NCI-H1105 treated with DMSO at 0.1 percent for 48 hours (cell line): ENCODE measurements around the gene RPRM.
"Not testable (repeated sequence)": the region's sequence is repeated elsewhere in the genome, so short reads cannot be mapped to it uniquely, and the experiment has no call there.

ENCODE experiments used
- DNase-seq: peaks from one replicate; lab custom pipeline; 2025; lab: John Stamatoyannopoulos, UW

Gene RPRM

GRCh38 chr2:153478289-153479261 lies at the start of gene RPRM:
RPRM (minus strand) TSS chr2:153478762; CDS start chr2:153478565, 197 bp downstream.
- DNase-seq: peak; percentile 79

- DNase-seq: peak; percentile 58
Observed at GRCh38 chr2:153519257-153519875, 40.8 kb upstream of the RPRM start.

- no peak for DNase-seq
Observed at GRCh38 chr2:153512331-153512730, 33.8 kb upstream of the RPRM start.

- DNase-seq: no peak
Observed at GRCh38 chr2:153510996-153511395, 32.4 kb upstream of the RPRM start.

- DNase-seq: no peak
Observed at GRCh38 chr2:153509133-153509532, 30.6 kb upstream of the RPRM start.

GRCh38 chr2:153506499-153506898 lies 27.9 kb upstream of the RPRM start:
- not testable (repeated sequence) for DNase-seq

- no peak for DNase-seq
Observed at GRCh38 chr2:153499439-153499838, 20.9 kb upstream of the RPRM start.

- DNase-seq: no peak
Observed at GRCh38 chr2:153497938-153498629, 19.5 kb upstream of the RPRM start.

- DNase-seq: peak; percentile 12
Observed at GRCh38 chr2:153495725-153496124, 17.2 kb upstream of the RPRM start.

GRCh38 chr2:153488072-153488471 lies 9.5 kb upstream of the RPRM start:
- no peak for DNase-seq

GRCh38 chr2:153487448-153487847 lies 8.9 kb upstream of the RPRM start:
- DNase-seq: no peak

GRCh38 chr2:153479573-153479972 lies 1.0 kb upstream of the RPRM start:
- no peak for DNase-seq

- DNase-seq: peak; percentile 56
Observed at GRCh38 chr2:153477636-153478288, 800 bp downstream of the RPRM start.

- peak; percentile 84 for DNase-seq
Observed at GRCh38 chr2:153476816-153477635, 1.5 kb downstream of the RPRM start.

GRCh38 chr2:153476491-153476815 lies 2.1 kb downstream of the RPRM start:
- no peak for DNase-seq

GRCh38 chr2:153474876-153475435 lies 3.6 kb downstream of the RPRM start:
- no peak for DNase-seq

GRCh38 chr2:153474407-153474806 lies 4.2 kb downstream of the RPRM start:
- DNase-seq: no peak

- no peak for DNase-seq
Observed at GRCh38 chr2:153470867-153471266, 7.7 kb downstream of the RPRM start.

- no peak for DNase-seq
Observed at GRCh38 chr2:153464395-153464794, 14.2 kb downstream of the RPRM start.

GRCh38 chr2:153462338-153462859 lies 16.2 kb downstream of the RPRM start:
- no peak for DNase-seq

- DNase-seq: no peak
Observed at GRCh38 chr2:153461453-153461852, 17.1 kb downstream of the RPRM start.
